Type B pancreatic cell (in vitro differentiated cells): Measurements from ENCODE around the gene SYNE2. TPM values are rescaled to one million over a fixed set of nuclear protein-coding genes. Genes with fewer than 3 reads are reported as not detected.

Source experiments
- DNase-seq: peaks from one replicate; pipeline ENCODE4 v3.0.0; 2021; ENCODE audit warnings: mixed read lengths; ENCODE audit not compliant: unreplicated experiment; ENCODE audit errors: extremely low spot score
- H3K27ac Mint-ChIP-seq: 2 replicates; pipeline ENCODE4 v1.8.0; 2021; ENCODE audit warnings: mild to moderate bottlenecking, mixed read lengths
- H3K27me3 Mint-ChIP-seq: 2 replicates; pipeline ENCODE4 v1.8.0; 2021; ENCODE audit warnings: mixed read lengths
- H3K36me3 Mint-ChIP-seq: 2 replicates; pipeline ENCODE4 v1.8.0; 2021; ENCODE audit warnings: mixed read lengths
- H3K4me1 Mint-ChIP-seq: one replicate; pipeline ENCODE4 v1.8.0; 2021; ENCODE audit warnings: mixed read lengths; ENCODE audit not compliant: unreplicated experiment
- H3K4me3 Mint-ChIP-seq: 2 replicates; pipeline ENCODE4 v1.8.0; 2021; ENCODE audit warnings: mild to moderate bottlenecking, mixed read lengths
- H3K9me3 Mint-ChIP-seq: 2 replicates; pipeline ENCODE4 v1.8.0; 2021; ENCODE audit warnings: mixed read lengths
- total RNA-seq: library from RNA; stranded (reverse); gene quantifications from 2 replicates; pipeline ENCODE4 v1.2.1, GENCODE V29; 2021; ENCODE audit warnings: low replicate concordance
- TF ChIP-seq, protein P1 (sequence below): fragments of 200-600 bp; sonication (generic); conservative IDR thresholded peaks from 2 replicates; pipeline ENCODE4 v1.5.0; 2021; ENCODE audit warnings: antibody characterized with exemption, mild to moderate bottlenecking

The SYNE2 gene
- total RNA-seq, 1 donor from 2014 or later = 75.1 TPM

DNA sequence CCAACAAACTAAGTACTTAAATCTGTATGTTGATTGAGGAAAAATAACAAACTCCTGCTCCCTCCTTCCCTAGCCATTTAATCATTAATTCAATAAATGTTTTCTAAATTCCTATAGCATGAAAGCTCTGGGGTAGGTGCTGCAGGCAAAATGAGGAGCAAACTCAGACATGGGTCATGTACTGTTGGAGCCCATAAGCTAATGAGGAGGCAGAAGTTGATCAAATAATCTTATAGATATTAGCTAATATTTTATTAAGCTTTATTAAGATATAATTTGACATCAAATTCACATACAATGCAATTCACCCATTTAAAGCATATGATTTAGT is 70.6 kb downstream of the SYNE2 start:
- peak overlapping the region; percentile 66 for H3K27ac Mint-ChIP-seq
- H3K4me3 Mint-ChIP-seq = no peak overlapping the region
- peaks cover 2% of the 10 kb centered on the region for H3K4me1 Mint-ChIP-seq
- TF ChIP-seq, protein P1, sequence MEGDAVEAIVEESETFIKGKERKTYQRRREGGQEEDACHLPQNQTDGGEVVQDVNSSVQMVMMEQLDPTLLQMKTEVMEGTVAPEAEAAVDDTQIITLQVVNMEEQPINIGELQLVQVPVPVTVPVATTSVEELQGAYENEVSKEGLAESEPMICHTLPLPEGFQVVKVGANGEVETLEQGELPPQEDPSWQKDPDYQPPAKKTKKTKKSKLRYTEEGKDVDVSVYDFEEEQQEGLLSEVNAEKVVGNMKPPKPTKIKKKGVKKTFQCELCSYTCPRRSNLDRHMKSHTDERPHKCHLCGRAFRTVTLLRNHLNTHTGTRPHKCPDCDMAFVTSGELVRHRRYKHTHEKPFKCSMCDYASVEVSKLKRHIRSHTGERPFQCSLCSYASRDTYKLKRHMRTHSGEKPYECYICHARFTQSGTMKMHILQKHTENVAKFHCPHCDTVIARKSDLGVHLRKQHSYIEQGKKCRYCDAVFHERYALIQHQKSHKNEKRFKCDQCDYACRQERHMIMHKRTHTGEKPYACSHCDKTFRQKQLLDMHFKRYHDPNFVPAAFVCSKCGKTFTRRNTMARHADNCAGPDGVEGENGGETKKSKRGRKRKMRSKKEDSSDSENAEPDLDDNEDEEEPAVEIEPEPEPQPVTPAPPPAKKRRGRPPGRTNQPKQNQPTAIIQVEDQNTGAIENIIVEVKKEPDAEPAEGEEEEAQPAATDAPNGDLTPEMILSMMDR = no peak
- no peaks in the 10 kb centered on the region for H3K27me3 Mint-ChIP-seq
- peaks cover 6% of the 10 kb centered on the region for H3K9me3 Mint-ChIP-seq
- peaks cover 22% of the 10 kb centered on the region for H3K36me3 Mint-ChIP-seq
- DNase-seq = no peak

DNA sequence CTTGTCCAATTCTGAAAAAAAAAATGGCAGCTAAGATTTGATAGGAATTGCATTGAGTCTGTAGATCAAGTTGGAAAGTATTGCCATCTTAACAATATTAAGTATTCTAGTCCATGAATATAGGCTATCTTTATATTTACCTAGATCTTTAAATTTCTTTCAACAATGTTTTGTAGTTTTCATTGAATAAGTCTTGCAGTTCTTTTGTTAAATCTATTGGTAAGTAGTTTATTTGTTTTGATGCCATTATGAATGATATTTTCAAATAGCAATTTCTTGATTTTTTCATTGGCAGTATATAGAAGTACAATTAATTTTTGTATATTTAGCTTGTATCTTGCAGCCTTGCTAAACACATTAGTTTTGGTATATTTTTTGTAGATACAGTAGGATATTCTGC is 71.6 kb downstream of the SYNE2 start:
- DNase-seq = no peak
- Mint-ChIP-seq H3K9me3 (peaks cover 6% of the 10 kb centered on the region), H3K4me3 (no peak overlapping the region), H3K4me1 (no peaks in the 10 kb centered on the region), H3K27ac (no peak overlapping the region), H3K36me3 (peaks cover 23% of the 10 kb centered on the region), H3K27me3 (no peaks in the 10 kb centered on the region)
- TF ChIP-seq, protein P1 = no peak

DNA sequence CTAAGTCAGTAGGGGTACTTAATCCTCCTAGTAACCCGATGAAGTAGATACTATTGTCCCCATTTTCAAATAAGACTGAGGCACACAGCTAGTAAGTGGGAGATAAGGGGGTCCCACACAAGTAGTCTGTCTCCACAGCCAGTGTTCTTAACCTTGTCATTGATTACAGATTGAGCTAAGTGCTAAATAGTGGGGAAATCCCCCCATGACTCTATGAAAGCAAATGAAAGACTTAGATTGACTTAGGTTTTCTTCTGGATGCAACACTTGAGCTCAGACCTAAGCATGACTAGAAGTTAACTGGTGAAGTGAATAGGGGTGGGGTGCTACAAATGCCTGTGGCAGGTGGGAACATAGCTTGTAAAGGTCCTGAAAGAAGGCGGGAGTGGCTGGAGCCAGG is 73.8 kb downstream of the SYNE2 start:
- H3K36me3 Mint-ChIP-seq = peaks cover 27% of the 10 kb centered on the region
- H3K4me1 Mint-ChIP-seq = no peaks in the 10 kb centered on the region
- no peaks in the 10 kb centered on the region for H3K27me3 Mint-ChIP-seq
- no peak overlapping the region for H3K4me3 Mint-ChIP-seq
- no peak overlapping the region for H3K27ac Mint-ChIP-seq
- TF ChIP-seq, protein P1 = no peak
- no peak for DNase-seq
- H3K9me3 Mint-ChIP-seq = peaks cover 6% of the 10 kb centered on the region

DNA sequence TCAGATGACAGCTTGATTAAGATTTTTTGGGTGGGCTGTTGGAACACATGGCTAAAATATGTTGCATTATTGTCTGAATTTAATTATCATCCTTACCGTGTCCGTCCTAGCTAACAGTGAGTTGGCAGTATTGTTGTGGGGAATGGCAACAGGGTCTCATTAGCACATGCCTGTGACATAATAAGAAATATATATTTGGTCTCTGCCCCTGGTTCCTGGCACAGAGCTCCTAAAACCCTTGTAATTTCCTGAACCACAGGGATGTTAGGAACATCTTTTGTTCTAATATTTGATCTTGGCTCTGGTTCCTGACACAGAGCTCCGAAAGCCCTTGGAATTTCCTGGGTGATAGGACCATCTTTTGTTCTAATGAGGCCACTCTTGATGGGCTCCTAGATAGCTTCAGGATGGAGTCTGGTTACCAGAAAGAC is 76.0 kb downstream of the SYNE2 start:
- TF ChIP-seq, protein P1 = no peak
- peaks cover 27% of the 10 kb centered on the region for H3K36me3 Mint-ChIP-seq
- H3K4me1 Mint-ChIP-seq = peaks cover 8% of the 10 kb centered on the region
- no peak overlapping the region for H3K27ac Mint-ChIP-seq
- no peaks in the 10 kb centered on the region for H3K27me3 Mint-ChIP-seq
- no peak overlapping the region for H3K4me3 Mint-ChIP-seq
- H3K9me3 Mint-ChIP-seq = peaks cover 6% of the 10 kb centered on the region
- no peak for DNase-seq

DNA sequence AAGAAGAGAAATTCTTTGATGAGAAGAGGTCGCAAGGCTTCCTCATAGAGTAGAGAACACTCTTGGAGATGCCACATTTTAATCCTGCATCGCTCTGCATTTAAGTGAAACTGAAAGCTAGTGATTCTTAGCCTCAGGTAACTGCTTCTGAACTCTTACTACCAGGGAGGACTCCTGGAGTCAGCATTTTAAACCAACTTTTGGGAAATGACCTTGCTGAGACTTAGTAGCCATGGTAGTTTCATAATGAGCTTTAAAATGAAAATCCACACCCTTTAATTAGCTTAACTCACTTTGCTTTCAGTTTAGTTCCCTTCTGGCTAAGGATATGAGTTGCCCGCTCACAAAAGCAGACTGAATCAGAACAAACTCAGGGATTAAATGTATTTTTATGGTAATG is 80.3 kb downstream of the SYNE2 start:
- Mint-ChIP-seq H3K27ac (no peak overlapping the region), H3K9me3 (no peaks in the 10 kb centered on the region), H3K4me3 (no peak overlapping the region), H3K4me1 (peaks cover 12% of the 10 kb centered on the region), H3K36me3 (peaks cover 7% of the 10 kb centered on the region), H3K27me3 (no peaks in the 10 kb centered on the region)
- DNase-seq = no peak
- TF ChIP-seq, protein P1 = no peak

DNA sequence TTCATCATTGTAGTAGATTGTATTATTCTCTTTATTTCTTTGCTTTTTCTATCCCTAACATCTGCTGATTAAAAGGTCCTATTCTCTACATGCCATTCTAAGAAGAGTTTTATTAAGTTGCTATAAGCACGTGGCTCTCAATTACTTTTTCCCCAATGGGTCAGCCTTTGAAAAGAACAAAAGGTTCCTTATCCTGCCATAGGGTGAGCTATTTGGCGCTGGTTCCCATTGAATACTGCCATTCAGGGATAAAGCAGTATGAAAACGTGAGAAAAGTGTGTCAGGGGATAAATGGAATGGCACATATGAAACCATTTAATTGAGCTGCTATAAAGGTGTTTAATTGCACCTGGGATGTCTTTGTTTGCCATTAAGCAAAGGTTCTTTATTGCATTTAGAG is 80.9 kb downstream of the SYNE2 start:
- TF ChIP-seq, protein P1 = no peak
- H3K27me3 Mint-ChIP-seq = no peaks in the 10 kb centered on the region
- H3K4me3 Mint-ChIP-seq = no peak overlapping the region
- H3K27ac Mint-ChIP-seq = no peak overlapping the region
- peaks cover 3% of the 10 kb centered on the region for H3K36me3 Mint-ChIP-seq
- H3K4me1 Mint-ChIP-seq = peaks cover 12% of the 10 kb centered on the region
- no peak for DNase-seq
- no peaks in the 10 kb centered on the region for H3K9me3 Mint-ChIP-seq
